GM11168 (cell line): ENCODE results near the gene ARFGEF3.

Experiments
- in situ Hi-C: fragments of 300-500 bp; cut with MboI; formaldehyde crosslinking; loops from one replicate; pipeline ENCODE4 v1.12.0; 2022; ENCODE audit warnings: low sequenced_read_pairs; ENCODE audit not compliant: unreplicated experiment

The ARFGEF3 gene

GRCh38 chr6:138266095-138266494 lies 104.4 kb downstream of the ARFGEF3 start:
- in situ Hi-C loops: no loop called here

- in situ Hi-C loops: no loop called here
Measured at GRCh38 chr6:138267971-138268895, 106.5 kb downstream of the ARFGEF3 start.

- in situ Hi-C loops: no loop called here
Measured at GRCh38 chr6:138271451-138271850, 109.7 kb downstream of the ARFGEF3 start.

DNA sequence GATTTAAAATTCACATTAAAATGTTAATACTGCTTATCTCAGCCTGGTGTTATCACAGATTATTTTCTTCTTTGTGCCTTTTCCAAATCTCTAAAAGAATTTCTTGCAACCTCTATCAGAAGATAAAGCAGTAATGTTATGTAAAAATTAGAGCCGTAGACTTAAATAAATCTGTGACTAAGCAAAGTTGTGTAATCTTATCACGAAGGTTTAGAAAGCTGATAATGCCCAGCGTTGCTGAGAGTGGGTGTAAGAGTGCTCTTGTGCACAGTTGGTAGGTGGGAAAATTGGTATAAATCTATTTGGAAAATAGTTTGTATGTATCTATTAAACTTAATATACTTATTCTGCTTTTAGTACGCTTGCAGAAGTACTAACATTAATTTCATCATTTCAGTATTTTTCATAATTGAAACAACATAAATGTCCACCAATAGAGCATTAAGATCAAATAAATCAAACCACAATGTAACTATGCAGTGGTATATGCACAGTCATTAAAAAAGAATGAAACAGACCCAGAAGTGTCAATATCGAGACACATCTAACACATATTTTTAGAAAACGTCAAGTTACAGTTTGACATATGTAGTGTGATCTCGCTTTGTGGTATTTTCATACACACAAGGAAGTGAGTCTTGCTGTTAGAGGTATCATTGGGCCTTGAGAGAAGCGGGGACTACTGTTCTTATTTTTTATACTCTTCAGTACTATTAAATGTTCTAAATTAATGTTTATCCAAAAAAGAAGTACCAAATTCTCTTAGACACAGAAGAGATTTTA lies 111.0 kb downstream of the ARFGEF3 start:
- in situ Hi-C loops: no loop called here

DNA sequence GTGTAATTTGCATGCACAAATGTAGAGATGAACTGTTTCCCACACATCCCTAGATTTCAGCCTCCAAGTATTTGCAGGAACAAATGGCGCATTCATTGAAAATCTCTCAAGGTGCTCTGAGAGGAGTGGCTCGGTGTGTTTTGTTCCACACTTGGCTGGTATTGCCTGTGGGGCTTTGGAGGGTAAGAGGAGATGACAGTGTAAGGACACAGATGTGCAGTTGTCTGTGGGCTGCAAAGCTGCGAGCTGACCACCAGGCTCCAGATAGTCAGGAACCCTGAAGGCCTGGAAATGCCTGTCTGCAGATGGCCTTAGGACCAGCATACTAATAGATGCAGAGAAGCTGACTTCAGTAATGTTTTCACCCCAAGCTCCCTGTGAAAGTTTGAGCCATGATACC lies 114.2 kb downstream of the ARFGEF3 start:
- in situ Hi-C loops: no loop called here

GRCh38 chr6:138277835-138278234 lies 116.1 kb downstream of the ARFGEF3 start:
- in situ Hi-C loops: no loop called here

DNA sequence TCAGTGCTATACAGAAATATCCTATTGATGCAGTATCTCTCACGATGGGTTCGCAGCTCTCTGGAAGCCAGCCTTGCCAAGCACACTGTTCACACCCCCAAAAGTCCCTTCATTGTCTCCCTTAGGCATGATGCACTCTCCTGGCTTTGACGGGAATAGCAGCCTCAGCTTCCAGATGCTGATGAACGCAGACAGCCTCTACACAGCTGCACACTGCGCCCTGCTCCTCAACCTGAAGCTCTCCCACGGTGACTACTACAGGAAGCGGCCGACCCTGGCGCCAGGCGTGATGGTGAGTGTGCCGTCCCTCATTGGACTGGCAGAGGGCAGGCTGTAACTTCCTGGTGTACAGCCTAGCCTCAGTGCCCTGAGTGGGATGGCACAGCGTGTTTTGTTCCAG lies 116.6 kb downstream of the ARFGEF3 start:
- in situ Hi-C loops: no loop called here

DNA sequence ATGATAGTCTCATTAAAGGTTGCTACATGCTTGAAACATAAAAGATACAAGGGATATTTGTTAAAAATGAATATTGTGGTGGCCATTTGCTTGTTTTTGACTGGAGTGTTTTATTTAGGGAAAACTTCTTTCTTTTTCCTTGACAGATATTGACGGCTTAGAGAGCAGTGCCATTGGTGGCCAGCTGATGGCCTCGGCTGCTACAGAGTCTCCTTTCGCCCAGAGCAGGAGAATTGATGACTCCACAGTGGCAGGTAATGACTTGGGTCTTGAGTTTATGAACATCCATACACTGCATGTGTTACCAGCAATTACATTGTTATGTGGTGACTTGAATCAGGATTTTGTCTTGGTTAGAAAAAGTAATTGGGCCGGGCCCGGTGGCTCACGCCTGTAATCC lies 124.1 kb downstream of the ARFGEF3 start:
- in situ Hi-C loops: loop anchor here (5.0 kb wide), 1 partner anchor 173 kb away; no protein-coding TSS in a partner anchor

GRCh38 chr6:138286698-138287097 lies 125.0 kb downstream of the ARFGEF3 start:
- in situ Hi-C loops: loop anchor here (5.0 kb wide), 1 partner anchor 174 kb away; no protein-coding TSS in a partner anchor

DNA sequence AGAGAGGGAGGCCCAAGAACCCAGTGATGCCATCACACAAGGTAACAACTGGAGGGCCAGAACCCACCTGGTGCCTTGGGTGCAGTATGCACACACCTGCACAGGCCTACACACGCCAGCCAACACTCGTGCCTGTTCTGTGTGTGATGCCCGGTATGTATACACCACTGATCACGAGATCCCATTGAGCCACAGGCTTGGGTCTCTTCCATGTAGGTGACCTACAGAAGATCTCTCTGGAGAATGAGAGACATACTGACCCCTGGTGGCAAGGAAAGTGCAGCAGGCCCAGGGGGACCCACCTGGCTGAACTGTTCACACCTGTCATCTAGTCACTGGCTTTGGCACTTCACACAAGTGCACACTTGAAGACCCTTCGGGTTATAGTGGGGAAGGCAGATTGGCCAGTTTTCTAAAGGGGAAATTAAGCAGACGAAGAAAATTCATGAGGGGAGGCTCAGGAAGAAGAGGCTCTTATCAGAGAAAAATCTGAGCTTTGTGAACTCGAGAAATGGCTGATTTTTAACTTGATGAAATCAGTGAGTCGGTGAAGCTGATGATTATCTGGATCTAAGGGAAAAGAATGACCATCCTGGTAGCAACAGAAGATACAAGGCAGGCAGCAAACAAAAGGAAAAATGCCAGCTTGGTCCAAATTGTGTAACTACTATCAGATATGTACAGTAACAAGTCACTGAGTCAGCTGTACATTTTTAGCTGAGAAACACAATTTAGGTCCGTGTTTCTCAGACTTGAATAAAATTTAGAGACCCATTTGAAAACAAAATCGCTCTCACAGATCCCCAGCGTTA lies 125.6 kb downstream of the ARFGEF3 start:
- in situ Hi-C loops: loop anchor here (5.0 kb wide), 1 partner anchor 175 kb away; no protein-coding TSS in a partner anchor

- in situ Hi-C loops: loop anchor here (5.0 kb wide), 1 partner anchor 176 kb away; no protein-coding TSS in a partner anchor
Measured at GRCh38 chr6:138288428-138289085, 126.8 kb downstream of the ARFGEF3 start.

- in situ Hi-C loops: loop anchor here (5.0 kb wide), 1 partner anchor 177 kb away; no protein-coding TSS in a partner anchor
Measured at GRCh38 chr6:138289739-138290138, 128.0 kb downstream of the ARFGEF3 start.

DNA sequence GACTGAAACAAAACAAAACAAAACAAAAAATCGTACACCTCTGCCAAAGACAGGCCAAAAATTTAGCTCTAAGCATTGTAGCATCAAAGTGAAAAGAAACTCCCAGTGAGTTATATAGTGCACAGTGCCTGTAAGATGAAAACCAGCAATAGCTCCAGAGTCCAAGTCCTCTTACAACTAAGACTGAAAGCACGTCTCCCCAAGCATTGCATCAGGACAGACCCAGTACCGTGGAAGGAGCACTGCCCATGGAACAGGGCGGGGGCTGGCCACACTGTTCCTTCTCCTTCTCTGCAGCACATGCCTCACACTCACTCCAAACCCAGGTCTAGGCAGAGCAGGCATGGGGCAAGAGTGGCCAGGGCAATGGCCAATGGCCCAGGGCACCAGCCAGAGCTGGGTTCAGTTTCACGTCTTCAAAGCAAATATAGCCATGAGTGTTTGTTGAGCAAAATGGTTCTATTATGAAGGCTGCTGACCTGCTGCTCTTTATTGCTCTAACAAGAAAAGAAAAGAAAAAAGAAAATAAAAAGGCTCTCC lies 128.8 kb downstream of the ARFGEF3 start:
- in situ Hi-C loops: no loop called here

DNA sequence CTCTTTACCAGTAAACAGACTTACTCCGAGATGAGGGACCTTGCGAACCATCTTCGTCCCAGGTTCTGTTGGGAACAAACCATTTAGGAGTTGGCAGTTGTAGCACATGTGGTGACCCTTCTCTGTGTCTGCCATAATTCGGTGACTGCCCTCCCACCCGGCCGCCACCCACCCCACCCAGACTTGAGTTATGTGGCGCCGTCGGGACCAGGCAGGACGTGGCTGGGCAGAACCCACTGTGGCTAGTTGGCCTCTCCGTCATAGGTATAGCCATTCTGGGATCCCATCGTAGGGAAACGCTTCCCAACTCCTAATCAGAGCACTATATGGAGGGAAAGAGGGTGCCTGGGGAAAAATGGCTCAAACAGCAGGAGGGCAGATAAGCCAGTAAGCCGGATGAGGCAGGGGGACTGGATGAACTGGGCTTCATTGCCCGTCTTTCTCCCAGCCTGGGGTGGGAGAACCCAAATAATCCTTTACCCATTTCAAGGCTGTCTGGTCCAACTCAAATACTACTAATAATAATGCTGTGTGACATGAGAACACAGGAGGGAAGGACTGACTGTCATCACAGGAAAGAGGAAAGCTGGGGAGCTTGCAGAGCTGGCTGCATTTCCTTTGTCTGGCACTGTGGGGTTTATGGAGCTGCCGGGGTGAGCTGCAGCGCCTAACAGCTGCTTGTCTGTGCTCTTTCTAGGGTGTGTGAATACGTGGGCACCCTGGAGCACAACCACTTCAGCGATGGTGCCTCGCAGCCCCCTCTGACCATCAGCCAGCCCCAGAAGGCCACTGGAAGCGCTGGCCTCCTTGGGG lies 129.5 kb downstream of the ARFGEF3 start:
- in situ Hi-C loops: no loop called here

GRCh38 chr6:138291849-138292181 lies 130.1 kb downstream of the ARFGEF3 start:
- in situ Hi-C loops: no loop called here

GRCh38 chr6:138292482-138292881 lies 130.7 kb downstream of the ARFGEF3 start:
- in situ Hi-C loops: no loop called here

DNA sequence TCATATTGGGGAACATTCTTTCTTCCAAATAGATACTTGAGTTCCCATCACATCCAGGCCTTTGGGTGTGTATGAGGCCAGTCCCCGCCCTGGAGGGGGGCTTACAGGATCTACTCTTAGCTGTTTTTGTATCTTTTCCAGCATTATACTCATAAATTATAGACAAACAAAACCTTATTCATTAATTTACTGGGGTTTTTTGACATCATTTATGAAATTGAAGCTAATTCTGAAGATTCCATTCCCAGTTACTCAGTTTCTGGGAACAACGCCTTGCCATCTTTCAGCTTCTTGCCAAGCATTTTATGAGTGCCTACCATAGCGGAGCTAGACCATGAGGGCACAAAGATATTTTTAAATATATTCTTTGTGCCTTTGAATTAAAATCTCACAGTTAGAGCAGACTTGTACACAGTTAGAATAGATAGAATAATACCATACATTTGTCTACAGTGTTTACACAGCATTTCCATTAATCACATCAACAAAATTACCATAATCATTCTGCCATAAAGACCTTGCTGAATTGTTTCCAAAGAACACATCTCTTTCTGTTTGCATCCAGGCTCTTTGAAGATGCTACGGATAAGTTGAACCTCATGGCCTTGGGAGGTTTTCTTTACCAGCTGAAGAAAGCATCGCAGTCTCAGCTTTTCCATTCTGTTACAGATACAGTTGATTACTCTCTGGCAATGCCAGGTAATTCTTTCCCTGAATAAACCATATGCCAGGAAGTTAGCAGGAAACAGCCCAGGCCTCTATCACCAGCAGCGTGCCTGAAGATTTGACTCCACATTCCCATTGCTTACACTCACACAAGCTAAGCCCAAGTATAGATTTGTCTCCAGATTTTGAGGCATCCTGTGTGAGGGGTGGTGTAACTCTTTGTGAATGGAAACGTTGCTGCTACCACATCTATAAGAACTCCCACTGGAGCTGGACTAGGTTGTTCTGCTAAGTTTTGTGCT lies 132.0 kb downstream of the ARFGEF3 start:
- in situ Hi-C loops: no loop called here

- in situ Hi-C loops: no loop called here
Measured at GRCh38 chr6:138296381-138296780, 134.6 kb downstream of the ARFGEF3 start.
